Measurements from ENCODE around the gene GSS.

- TF ChIP-seq CTCF (IDR thresholded peaks at IDR 0.05) (no peak), POLR2A (IDR thresholded peaks at IDR 0.05) (no peak), POLR2AphosphoS5 (IDR thresholded peaks at IDR 0.05) (no peak)
Observed at GRCh38 chr20:34884260-34884659, 71.3 kb downstream of the GSS start.
